Neutrophil (primary cell): ENCODE measurements around the gene HSPG2.
A peak's percentile ranks its signal among the peaks of the same experiment; 100 is the strongest.

Source experiments
- H3K27ac ChIP-seq: fragments of 200-600 bp; sonication (generic); 2 replicates; pipeline ENCODE4 v1.5.1; 2016; ENCODE audit warnings: mild to moderate bottlenecking, moderate library complexity
- H3K27me3 ChIP-seq: fragments of 200-600 bp; sonication (generic); 2 replicates; pipeline ENCODE4 v1.6.0; 2016; ENCODE audit warnings: mild to moderate bottlenecking
- H3K36me3 ChIP-seq: fragments of 200-600 bp; sonication (generic); 2 replicates; pipeline ENCODE4 v1.5.1; 2017
- H3K4me1 ChIP-seq, 2 experiments: fragments of 200-600 bp in 1 of 2; sonication (generic) in 1 of 2; 1 replicate in 1 of 2; 2 replicates in 1 of 2; pipeline versions ENCODE4 v1.5.1 to v1.6.1; 2013 to 2016; ENCODE audit warnings: low read depth in 1 of 2, low read length in 1 of 2, mild to moderate bottlenecking in 1 of 2, moderate library complexity in 1 of 2; ENCODE audit not compliant: control insufficient read depth in 1 of 2, insufficient read depth in 1 of 2
- H3K4me3 ChIP-seq, 2 experiments: fragments of 200-600 bp in 1 of 2; sonication (generic) in 1 of 2; 1 replicate in 1 of 2; 2 replicates in 1 of 2; pipeline ENCODE4 v1.5.1; 2013 to 2016; ENCODE audit warnings: low read depth in 1 of 2, low read length in 1 of 2, mild to moderate bottlenecking in 1 of 2, moderate library complexity in 1 of 2
- H3K9me3 ChIP-seq: fragments of 200-600 bp; sonication (generic); 2 replicates; pipeline ENCODE4 v1.5.1; 2016
- CTCF ChIP-seq: fragments of 200-600 bp; sonication (generic); IDR thresholded peaks from 2 replicates; pipeline ENCODE4 v1.5.1; 2016; ENCODE audit warnings: antibody characterized with exemption

The HSPG2 gene

GRCh38 chr1:21821385-21822019 is 115.6 kb downstream of the HSPG2 start:
- peaks cover 8 to 14% of the 10 kb centered on the region in 2 experiments for H3K4me1 ChIP-seq
- H3K27ac ChIP-seq, result no peak overlapping the region
- no peak for TF ChIP-seq CTCF
- no peaks in the 10 kb centered on the region for H3K36me3 ChIP-seq
- H3K27me3 ChIP-seq, result no peaks in the 10 kb centered on the region
- no peak overlapping the region for H3K4me3 ChIP-seq
- H3K9me3 ChIP-seq, result no peaks in the 10 kb centered on the region

- Histone ChIP-seq H3K4me3 (no peak overlapping the region), H3K36me3 (no peaks in the 10 kb centered on the region), H3K9me3 (no peaks in the 10 kb centered on the region), H3K27me3 (no peaks in the 10 kb centered on the region), H3K4me1 (peaks cover 13 to 19% of the 10 kb centered on the region in 2 experiments), H3K27ac (no peak overlapping the region)
- TF ChIP-seq CTCF, result no peak
Measured at GRCh38 chr1:21820597-21821232, 116.4 kb downstream of the HSPG2 start.

GRCh38 chr1:21818656-21819055 is 118.5 kb downstream of the HSPG2 start:
- Histone ChIP-seq H3K9me3 (no peaks in the 10 kb centered on the region), H3K4me3 (no peak overlapping the region), H3K4me1 (peaks cover 20 to 28% of the 10 kb centered on the region in 2 experiments), H3K27ac (no peak overlapping the region), H3K36me3 (no peaks in the 10 kb centered on the region), H3K27me3 (peaks cover 16% of the 10 kb centered on the region)
- TF ChIP-seq CTCF, result no peak

GRCh38 chr1:21816602-21817302 is 120.4 kb downstream of the HSPG2 start:
- no peak overlapping the region for H3K27ac ChIP-seq
- no peak for TF ChIP-seq CTCF

GRCh38 chr1:21815724-21816321 is 121.3 kb downstream of the HSPG2 start:
- peaks cover 16 to 23% of the 10 kb centered on the region in 2 experiments for H3K4me1 ChIP-seq
- H3K27me3 ChIP-seq, result peaks cover 25% of the 10 kb centered on the region
- H3K4me3 ChIP-seq, result no peak overlapping the region
- no peaks in the 10 kb centered on the region for H3K9me3 ChIP-seq
- TF ChIP-seq CTCF, result no peak
- H3K36me3 ChIP-seq, result no peaks in the 10 kb centered on the region
- H3K27ac ChIP-seq, result peak overlapping the region; percentile 37

More at GRCh38 chr1:21816602-21817302, 120.4 kb downstream of the HSPG2 start:
- Histone ChIP-seq H3K27me3 (peaks cover 25% of the 10 kb centered on the region), H3K4me1 (peaks cover 16 to 23% of the 10 kb centered on the region in 2 experiments), H3K4me3 (no peak overlapping the region), H3K9me3 (no peaks in the 10 kb centered on the region), H3K36me3 (no peaks in the 10 kb centered on the region)
